Hepatocyte (in vitro differentiated cells): Measurements from ENCODE around the gene PCDHB16.

Experiments used
- EZH2 ChIP-seq: fragments of 200-600 bp; sonication (generic); IDR thresholded peaks from 2 replicates; pipeline ENCODE4 v1.6.1; 2016; ENCODE audit warnings: antibody characterized with exemption, mild to moderate bottlenecking, borderline replicate concordance
- TF ChIP-seq, protein P1 (sequence below): fragments of 200-600 bp; sonication (generic); IDR thresholded peaks from 2 replicates; pipeline ENCODE4 v1.5.1; 2016; ENCODE audit warnings: antibody characterized with exemption, mild to moderate bottlenecking; ENCODE audit not compliant: poor library complexity

- no peak for TF ChIP-seq EZH2
- TF ChIP-seq, protein P1, sequence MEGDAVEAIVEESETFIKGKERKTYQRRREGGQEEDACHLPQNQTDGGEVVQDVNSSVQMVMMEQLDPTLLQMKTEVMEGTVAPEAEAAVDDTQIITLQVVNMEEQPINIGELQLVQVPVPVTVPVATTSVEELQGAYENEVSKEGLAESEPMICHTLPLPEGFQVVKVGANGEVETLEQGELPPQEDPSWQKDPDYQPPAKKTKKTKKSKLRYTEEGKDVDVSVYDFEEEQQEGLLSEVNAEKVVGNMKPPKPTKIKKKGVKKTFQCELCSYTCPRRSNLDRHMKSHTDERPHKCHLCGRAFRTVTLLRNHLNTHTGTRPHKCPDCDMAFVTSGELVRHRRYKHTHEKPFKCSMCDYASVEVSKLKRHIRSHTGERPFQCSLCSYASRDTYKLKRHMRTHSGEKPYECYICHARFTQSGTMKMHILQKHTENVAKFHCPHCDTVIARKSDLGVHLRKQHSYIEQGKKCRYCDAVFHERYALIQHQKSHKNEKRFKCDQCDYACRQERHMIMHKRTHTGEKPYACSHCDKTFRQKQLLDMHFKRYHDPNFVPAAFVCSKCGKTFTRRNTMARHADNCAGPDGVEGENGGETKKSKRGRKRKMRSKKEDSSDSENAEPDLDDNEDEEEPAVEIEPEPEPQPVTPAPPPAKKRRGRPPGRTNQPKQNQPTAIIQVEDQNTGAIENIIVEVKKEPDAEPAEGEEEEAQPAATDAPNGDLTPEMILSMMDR, result no peak
Measured at GRCh38 chr5:141223112-141223783, 41.1 kb downstream of the PCDHB16 start, which contains the start of gene PCDHB14.
